Measurements from ENCODE around the gene IL4R. TPM values are rescaled to one million over a fixed set of nuclear protein-coding genes. Genes with fewer than 3 reads are reported as not detected.
A peak's percentile ranks its signal among the peaks of the same experiment; 100 is the strongest.
"Not testable (repeated sequence)": the region's sequence is repeated elsewhere in the genome, so short reads cannot be mapped to it uniquely, and the experiment has no call there.

Gene IL4R
- 17.5 and 29.0 TPM in 2 replicates for total RNA-seq (2014; rRNA removed; shearing (Covaris generic))

DNA sequence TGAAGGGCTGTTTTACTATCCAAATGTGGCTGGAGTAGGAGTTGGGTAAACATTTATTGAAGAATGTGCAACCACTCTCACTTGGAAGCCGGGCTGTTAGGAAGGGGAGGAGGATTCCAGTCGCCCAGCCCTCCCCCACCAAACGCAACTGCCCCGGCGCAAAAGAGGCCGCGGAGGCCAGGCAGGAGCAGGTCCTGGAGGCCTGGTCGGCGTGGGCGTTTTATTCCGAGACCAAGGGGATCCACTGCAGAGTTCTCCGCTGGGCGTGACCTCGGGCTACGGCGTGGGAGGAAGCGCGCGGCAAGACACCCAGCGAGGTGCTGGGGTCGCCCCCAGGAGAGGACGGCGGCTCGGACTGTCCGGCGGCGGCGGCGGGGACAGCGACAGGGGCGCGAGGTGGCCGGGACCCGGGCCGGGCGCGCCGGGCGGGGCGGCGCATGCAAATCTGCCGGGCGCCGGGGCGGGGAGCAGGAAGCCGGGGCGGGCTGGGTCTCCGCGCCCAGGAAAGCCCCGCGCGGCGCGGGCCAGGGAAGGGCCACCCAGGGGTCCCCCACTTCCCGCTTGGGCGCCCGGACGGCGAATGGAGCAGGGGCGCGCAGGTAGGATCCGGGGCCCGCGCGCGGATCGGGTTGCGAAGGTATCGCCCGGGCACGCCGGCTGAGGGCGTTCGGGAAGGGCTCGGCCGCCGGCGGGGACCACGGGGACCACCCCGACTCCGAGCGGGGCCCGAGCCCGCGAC is at the start of gene IL4R:
Gene IL4R (plus strand): TSS at position 553 of the 739 bp plus-strand sequence. CDS start 26,230 bp downstream, outside the sequence.
- Histone ChIP-seq H3K4me3 (ENCODE audit: insufficient read depth, low read depth, low read length) (peak within 1 kb of the TSS; percentile 88), H3K27me3 (ENCODE audit: control insufficient read depth, insufficient read depth, low read length) (no peaks in the 10 kb centered on the region), H3K36me3 (replicated peaks; ENCODE audit: control insufficient read depth, insufficient read depth, low read length) (no peaks in the 10 kb centered on the region)
- peak; percentile 87 for DNase-seq

DNA sequence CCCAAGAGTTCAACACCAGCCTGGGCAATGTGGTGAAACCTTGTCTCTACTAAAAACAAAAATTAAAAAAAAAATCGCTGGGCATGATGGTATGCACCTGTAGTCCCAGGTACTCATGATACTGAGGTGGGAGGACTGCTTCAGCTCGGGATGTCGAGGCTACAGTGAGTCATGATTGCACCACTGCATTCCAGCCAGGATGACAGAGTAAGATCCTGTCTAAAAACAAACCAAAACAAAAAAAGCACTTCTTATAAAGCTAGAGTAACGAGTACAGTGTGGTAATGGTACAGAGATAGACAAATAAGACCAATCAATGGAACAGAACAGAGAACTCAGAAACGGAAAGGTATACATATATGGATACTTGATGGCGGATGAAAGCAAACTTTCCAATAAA is 49.6 kb upstream of the IL4R start:
- no peak for DNase-seq
- H3K4me3 ChIP-seq (ENCODE audit: insufficient read depth, low read depth, low read length): no peak overlapping the region
- H3K27me3 ChIP-seq (ENCODE audit: control insufficient read depth, insufficient read depth, low read length): no peaks in the 10 kb centered on the region
- no peaks in the 10 kb centered on the region for H3K36me3 ChIP-seq (replicated peaks; ENCODE audit: control insufficient read depth, insufficient read depth, low read length)

DNA sequence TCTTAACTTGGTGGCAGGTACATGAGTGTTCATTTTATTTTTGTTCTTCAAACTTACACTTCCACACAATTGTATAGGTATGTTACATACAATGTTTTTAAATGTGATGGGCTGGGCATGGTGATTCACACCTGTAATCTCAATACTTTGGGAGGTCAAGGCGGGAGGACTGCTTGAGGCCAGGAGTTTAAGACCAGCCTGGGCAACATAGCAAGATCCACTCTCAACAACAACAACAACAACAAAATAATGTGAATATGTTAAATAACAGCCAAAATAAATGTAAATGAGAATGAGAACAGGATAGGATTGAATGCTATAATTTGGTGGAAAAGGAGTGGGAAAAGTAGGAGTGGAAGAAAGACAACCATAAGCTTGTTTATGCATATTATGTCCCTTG is 47.8 kb upstream of the IL4R start:
- no peaks in the 10 kb centered on the region for H3K27me3 ChIP-seq (ENCODE audit: control insufficient read depth, insufficient read depth, low read length)
- no peaks in the 10 kb centered on the region for H3K36me3 ChIP-seq (replicated peaks; ENCODE audit: control insufficient read depth, insufficient read depth, low read length)
- no peak for DNase-seq
- no peak overlapping the region for H3K4me3 ChIP-seq (ENCODE audit: insufficient read depth, low read depth, low read length)

DNA sequence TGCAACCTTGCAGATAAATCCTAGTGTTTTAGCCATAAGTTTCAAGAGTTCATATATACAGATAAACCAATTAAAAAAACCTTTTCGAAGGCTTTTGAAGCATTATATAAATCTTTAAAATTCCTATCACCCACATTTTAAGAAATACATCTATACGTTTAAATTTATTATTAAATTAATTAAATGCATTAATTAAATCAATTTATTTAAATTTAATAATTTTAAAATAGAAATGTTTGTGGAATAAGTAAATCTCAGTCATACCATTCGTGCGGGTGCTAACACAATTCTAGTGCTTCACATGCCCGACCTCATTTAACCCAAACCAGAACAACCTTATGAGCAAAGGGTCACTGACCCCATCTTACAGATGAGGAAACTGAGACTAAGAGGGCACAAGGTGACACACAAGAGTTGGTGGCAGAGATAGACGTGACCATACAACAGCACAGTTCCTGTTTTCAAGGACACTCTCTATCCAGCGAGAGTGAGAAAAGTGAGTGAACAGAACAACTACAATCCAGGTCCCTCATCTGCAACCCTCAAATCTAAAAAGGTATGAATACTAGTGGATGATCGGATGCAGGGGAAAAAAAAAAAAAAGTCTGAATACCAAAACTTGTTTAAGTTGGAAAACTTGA is 46.6 kb upstream of the IL4R start:
- no peak overlapping the region for H3K4me3 ChIP-seq (ENCODE audit: insufficient read depth, low read depth, low read length)

DNA sequence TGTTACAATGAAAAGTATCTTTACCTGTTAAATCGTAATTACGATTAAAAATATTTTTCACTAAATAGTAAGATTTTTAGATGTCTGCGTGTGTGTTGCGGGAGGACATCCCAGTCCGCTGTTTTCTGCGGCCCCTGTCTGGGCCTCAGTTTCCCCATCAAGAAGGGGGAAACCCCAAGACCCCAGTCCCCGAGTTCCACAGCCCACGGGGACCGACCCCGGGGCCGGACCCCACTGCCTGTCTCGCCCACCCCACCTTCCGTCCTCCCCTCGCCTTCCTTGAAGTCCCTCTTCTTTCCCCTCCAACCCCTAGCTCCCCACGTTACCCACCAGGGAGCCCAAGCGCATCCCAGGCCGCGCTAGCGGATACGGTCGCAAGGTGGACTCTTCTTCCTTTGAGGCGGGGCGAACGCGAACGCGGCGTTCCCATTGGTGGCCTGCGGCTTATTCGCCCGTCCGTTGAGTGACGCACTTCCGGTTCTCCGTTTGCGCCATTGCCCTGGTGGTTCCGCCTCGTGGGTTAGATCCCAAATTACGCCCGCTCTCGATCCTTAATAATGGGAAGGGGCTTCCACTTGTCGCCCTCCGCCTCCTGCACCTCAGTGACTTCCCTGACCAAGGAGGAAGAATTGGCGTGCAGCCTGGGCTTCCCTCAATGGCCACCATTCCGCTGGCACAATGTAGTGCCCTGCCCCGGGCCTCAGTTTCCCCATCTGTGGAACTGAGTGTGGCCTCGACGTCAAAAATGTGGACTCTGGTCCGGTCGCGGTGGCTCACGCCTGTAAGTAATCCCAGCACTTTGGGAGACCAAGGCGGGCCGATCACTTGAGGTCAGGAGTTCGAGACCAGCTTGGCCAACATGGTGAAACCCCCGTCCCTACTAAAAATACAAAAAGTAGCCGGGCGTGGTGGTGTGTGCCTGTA is 45.1 kb upstream of the IL4R start, which contains the start of gene NSMCE1:
Gene NSMCE1 (minus strand): TSS at position 397 of the 924 bp plus-strand sequence. CDS start 11,202 bp downstream, outside the sequence.
- DNase-seq: peak; percentile 81
- no peaks in the 10 kb centered on the region for H3K27me3 ChIP-seq (ENCODE audit: control insufficient read depth, insufficient read depth, low read length)
- no peaks in the 10 kb centered on the region for H3K36me3 ChIP-seq (replicated peaks; ENCODE audit: control insufficient read depth, insufficient read depth, low read length)
- peak within 1 kb of the TSS; percentile 61 for H3K4me3 ChIP-seq (ENCODE audit: insufficient read depth, low read depth, low read length)

More for the DNA sequence above, 46.6 kb upstream of the IL4R start:
- no peak for DNase-seq
- H3K36me3 ChIP-seq (replicated peaks; ENCODE audit: control insufficient read depth, insufficient read depth, low read length): no peaks in the 10 kb centered on the region
- no peaks in the 10 kb centered on the region for H3K27me3 ChIP-seq (ENCODE audit: control insufficient read depth, insufficient read depth, low read length)

DNA sequence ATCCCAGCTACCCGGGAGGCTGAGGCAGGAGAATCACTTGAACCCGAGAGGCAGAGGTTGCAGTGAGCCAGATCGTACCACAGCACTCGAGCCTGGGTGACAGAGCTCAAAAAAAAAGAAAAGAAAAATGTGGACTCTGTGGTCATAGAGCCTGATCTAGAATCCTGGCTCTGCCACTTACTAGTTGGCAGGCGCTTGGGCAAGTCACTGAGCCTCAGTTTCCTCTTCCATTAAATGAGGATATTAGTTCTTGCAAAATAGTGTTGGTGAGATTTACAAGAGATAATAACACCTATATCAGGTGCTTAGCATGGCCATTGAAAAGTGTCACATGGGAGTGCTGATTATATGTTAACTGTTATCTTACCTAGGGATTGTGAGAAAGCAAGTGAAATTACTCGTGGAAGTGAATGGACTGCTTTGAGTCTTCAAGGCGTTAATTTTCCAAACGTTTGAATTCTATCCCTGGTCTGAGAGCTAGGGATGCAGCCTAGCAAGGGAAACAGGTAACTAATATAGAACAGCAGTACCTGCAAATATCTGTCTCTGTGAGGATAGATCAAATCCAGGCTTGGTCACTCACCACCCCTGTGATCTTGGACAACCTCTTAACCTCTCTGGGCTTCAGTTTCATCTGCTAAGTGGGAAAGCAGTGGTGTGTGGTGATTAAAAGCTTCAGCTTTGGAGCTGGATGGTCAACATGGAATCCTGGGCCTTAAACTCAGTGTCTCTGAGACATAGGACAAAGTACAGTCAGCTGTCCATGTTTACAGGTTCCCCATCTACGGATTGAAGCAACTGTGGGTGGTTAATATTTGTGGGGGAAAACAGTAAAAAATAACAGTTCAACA is 44.2 kb upstream of the IL4R start:
- Histone ChIP-seq H3K27me3 (ENCODE audit: control insufficient read depth, insufficient read depth, low read length) (no peaks in the 10 kb centered on the region), H3K36me3 (replicated peaks; ENCODE audit: control insufficient read depth, insufficient read depth, low read length) (no peaks in the 10 kb centered on the region), H3K4me3 (ENCODE audit: insufficient read depth, low read depth, low read length) (no peak overlapping the region; the same call in 1 of the 2 replicates)
- no peak for DNase-seq

DNA sequence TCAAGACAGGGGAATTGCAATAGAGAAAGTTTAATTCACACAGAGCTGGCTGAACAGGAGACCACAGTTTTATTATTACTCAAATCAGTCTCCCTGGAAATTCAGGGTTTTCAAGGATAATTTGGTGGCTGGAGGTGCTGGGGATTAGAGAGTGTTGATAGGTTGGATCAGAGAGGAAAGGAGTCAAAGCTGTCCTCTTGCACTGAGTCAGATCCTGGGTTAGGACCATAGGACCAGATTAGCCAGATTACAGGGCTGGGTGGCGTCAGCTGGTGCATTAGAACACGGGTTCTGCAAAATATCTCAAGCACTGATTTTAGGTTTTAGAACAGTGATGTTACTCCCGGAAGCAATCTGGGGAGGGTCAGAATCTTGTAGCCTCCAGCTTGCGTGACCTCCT is 43.4 kb upstream of the IL4R start:
- no peak for DNase-seq
- Histone ChIP-seq H3K4me3 (ENCODE audit: insufficient read depth, low read depth, low read length) (no peak overlapping the region), H3K36me3 (replicated peaks; ENCODE audit: control insufficient read depth, insufficient read depth, low read length) (no peaks in the 10 kb centered on the region), H3K27me3 (ENCODE audit: control insufficient read depth, insufficient read depth, low read length) (no peaks in the 10 kb centered on the region)

DNA sequence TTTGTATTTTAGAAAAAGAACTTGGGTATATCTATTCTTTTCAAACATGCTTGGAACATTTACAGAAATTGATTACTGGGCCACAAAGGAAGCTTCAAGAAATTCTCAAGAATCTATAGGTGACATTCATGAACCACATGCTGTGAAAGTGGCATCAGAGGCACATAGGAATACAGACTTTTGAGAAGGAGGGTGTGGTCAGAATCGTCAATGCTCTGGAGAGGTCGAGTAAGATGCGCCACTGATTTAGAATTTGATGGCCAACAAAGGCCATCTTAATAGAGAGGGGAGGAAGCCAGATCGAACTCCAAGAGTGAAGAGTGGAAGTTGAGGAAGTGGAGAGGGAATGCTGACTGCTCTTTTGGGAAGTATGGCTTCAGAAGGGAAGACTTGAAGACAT is 41.7 kb upstream of the IL4R start:
- no peaks in the 10 kb centered on the region for H3K36me3 ChIP-seq (replicated peaks; ENCODE audit: control insufficient read depth, insufficient read depth, low read length)
- no peak for DNase-seq
- no peaks in the 10 kb centered on the region for H3K27me3 ChIP-seq (ENCODE audit: control insufficient read depth, insufficient read depth, low read length)
- H3K4me3 ChIP-seq (ENCODE audit: insufficient read depth, low read depth, low read length): no peak overlapping the region

DNA sequence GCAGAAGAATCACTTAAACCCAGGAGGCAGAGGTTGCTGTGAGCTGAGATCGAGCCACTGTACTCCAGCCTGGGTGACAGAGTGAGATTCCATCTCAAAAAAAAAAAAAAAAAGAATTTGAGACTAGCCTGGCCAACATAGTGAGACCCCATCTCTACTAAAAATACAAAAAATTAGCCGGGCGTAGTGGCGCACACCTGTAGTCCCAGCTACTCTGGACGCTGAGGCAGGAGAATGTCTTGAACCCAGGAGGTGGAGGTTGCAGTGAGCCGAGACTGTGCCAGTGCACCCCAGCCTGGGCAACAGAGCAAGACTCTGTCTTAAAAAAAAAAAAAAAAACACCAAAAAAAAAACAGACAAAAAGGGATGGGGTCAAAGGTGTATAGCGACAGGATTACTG is 41.1 kb upstream of the IL4R start:
- not testable (repeated sequence) for H3K27me3 ChIP-seq (ENCODE audit: control insufficient read depth, insufficient read depth, low read length); DNase-seq; H3K4me3 ChIP-seq (ENCODE audit: insufficient read depth, low read depth, low read length); H3K36me3 ChIP-seq (replicated peaks; ENCODE audit: control insufficient read depth, insufficient read depth, low read length)

DNA sequence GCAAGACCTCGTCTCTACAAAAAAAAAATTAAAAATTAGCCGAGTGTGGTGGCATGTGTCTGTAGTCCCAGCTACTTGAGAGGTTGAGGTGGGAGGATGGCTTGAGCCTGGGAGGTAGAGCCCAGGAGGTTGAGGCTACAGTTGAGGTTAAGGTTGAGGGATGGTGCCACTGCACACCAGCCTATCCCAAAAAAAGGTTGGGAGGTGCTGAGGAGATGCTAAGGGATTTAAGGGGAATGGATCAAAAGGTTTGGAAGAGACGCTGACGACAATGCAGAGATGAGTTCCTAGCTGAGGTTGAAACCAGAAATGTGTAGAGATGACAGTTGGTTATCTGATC is 40.5 kb upstream of the IL4R start:
- Histone ChIP-seq H3K36me3 (replicated peaks; ENCODE audit: control insufficient read depth, insufficient read depth, low read length) (no peaks in the 10 kb centered on the region), H3K27me3 (ENCODE audit: control insufficient read depth, insufficient read depth, low read length) (no peaks in the 10 kb centered on the region), H3K4me3 (ENCODE audit: insufficient read depth, low read depth, low read length) (no peak overlapping the region)
- DNase-seq: no peak

DNA sequence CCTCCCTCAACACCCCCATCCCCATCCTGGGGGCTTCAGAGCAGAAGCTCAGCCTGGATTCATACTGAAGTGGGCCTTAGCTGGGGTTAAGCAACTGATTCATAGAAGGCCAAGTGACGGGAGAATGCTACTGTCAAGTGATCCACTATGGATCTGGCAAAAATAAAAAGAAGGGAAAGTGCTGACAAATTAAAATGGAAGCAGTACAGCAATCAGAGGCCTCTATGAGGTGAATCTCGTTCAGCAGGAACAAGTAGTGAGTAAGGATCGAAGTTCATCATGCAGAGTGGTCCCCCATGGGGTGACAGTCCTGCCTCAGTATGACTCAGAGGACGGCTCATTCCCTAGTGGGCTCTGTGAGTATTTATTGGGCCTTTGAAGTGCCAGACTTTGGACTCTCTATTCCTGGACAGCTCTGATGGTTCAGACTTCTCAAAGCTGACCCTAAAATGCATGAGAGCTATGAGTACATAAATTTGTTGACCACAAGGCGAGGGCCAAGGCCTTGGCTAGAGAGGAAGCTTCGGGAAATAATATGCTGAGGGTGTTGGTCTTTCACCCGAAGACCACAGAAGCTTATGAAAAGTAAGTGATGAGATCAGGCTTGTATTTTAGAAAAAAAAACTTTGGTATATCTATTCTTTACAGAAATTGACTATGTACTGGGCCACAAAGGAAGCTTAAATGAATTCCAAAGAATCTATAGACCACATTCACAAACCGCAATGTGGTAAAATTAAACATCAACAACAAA is 39.9 kb upstream of the IL4R start:
- H3K4me3 ChIP-seq (ENCODE audit: insufficient read depth, low read depth, low read length): no peak overlapping the region
- no peaks in the 10 kb centered on the region for H3K36me3 ChIP-seq (replicated peaks; ENCODE audit: control insufficient read depth, insufficient read depth, low read length)
- DNase-seq: no peak
- no peaks in the 10 kb centered on the region for H3K27me3 ChIP-seq (ENCODE audit: control insufficient read depth, insufficient read depth, low read length)

DNA sequence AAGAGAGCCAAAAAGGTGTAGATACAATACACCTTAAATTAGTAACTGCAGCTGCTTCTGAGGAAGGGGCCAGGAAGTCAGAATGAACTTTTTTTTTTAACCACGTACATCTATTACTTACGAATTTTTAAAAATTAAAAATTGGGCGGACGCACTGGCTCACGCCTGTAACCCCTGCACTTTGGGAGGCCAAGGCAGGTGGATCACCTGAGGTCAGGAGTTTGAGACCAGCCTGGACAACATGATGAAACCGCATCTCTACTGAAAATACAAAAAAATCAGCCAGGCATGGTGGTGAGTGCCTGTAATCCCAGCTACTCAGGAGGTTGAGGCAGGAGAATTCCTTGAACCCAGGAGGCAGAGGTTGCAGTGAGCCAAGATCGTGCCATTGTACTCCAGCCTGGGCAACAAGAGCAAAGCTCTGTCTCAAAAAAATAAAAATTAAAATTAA is 39.3 kb upstream of the IL4R start:
- not testable (repeated sequence) for H3K36me3 ChIP-seq (replicated peaks; ENCODE audit: control insufficient read depth, insufficient read depth, low read length); DNase-seq; H3K4me3 ChIP-seq (ENCODE audit: insufficient read depth, low read depth, low read length); H3K27me3 ChIP-seq (ENCODE audit: control insufficient read depth, insufficient read depth, low read length)

DNA sequence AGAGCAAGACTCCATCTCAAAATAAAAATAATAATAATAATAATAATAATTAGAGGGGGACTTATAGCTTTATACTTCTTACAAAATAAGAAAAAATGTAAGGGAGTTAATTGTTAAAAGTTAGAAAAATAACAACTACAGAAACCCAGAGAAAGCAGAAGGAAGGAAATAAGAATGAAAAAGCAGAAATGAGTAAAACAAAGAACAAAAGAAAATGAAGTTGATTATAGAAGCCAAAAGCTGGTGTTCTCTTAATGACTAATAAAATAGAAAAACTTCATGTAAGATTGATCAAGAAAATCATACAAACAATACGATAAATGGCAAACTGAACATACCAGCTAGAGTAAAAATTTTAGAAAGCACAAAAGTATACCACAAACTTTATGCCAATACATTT is 38.4 kb upstream of the IL4R start:
- no peaks in the 10 kb centered on the region for H3K27me3 ChIP-seq (ENCODE audit: control insufficient read depth, insufficient read depth, low read length)
- H3K4me3 ChIP-seq (ENCODE audit: insufficient read depth, low read depth, low read length): no peak overlapping the region
- DNase-seq: no peak
- H3K36me3 ChIP-seq (replicated peaks; ENCODE audit: control insufficient read depth, insufficient read depth, low read length): no peaks in the 10 kb centered on the region

All from H7 (cell line).